HG03521 (cell line): ENCODE measurements around the gene ZNF735.
"Not testable (repeated sequence)": the region's sequence is repeated elsewhere in the genome, so short reads cannot be mapped to it uniquely, and the experiment has no call there.

Source experiments
- ATAC-seq: cut with Tn5 transposase; IDR thresholded peaks from one replicate; pipeline ENCODE4 v1.9.1; 2021; ENCODE audit warnings: mild to moderate bottlenecking, moderate library complexity; ENCODE audit not compliant: unreplicated experiment

Gene ZNF735

DNA sequence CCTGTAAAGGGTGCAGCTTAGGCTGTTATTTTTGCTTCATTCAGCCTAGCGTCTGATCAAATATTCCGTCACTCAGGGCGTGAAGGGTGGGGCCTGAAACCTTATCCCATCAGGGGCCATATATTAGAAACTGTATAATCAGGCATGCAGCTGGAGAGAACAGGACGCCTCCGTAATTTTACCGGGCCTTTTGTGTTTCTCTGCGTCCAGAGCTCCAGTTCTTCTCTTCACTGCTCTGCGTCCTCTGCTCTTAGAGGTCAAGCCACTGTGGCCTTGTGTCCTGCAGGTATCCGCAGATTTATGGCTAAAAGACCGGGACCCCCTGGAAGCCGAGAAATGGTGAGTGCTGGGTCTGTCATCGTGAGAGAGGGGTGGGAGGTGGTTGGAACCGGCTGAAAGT is at the start of gene ZNF735:
Gene ZNF735, plus strand, starts transcription at position 301 of the 400 bp plus-strand sequence. Its CDS starts 0 bp downstream, at position 301.
- ATAC-seq = no peak

DNA sequence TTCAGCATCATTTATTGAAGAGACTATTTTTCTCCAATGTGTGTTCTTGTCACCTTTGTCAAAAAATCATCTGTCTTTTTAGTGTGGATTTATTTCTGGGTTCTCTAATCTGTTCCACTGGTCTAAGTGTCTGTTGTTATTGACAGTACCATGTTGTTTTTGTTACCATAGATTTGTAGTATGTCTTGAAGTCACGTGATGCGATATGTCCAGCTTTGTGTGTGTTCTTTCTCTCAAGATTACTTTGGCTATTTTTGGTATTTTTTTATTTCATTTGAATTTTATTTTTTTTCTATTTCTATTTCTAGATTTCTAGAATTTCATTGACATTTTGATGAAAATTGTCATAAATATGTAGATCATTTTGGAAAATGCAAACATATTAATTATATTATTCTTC is 36.0 kb upstream of the ZNF735 start:
- ATAC-seq = not testable (repeated sequence)

DNA sequence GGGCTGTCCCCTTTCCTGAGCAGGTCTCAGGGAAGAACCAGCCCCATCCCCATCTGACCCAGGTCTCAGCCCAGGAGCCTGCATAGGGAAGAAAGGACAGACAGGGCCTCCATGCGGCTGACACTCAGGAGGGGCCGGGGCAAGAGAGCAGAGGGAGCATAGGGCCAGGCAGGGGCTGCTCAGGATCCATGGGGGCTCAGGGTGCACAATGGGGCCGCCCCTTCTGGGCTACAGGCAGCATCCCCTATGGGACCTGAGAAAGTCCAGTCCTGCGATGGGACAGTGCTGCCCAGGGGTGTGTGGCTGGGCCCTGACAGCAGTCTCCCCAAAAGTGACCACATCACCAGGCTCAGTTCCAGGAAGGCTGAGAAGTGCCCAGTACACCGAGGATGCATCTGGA is 32.7 kb upstream of the ZNF735 start:
- ATAC-seq = no peak

DNA sequence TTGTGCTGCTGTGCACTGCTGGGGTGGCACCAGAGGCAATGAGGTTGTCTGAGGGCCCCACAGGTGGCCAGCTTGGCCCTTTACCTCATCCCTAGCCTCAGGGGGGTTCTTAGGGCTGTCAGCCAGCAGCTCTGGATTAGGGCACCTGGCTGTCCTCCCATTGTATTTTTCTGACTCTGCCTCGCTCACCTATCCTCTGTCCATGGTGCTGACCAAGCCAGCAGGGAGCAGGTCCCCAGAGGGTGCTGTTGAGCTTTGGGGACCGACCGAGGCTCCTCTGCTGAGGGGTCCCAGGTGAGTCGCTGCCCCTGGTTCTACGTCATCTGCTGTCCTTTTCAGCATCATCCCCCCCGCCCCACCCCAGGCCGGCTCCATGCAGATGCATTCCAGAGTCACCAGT is 32.1 kb upstream of the ZNF735 start:
- no peak for ATAC-seq

DNA sequence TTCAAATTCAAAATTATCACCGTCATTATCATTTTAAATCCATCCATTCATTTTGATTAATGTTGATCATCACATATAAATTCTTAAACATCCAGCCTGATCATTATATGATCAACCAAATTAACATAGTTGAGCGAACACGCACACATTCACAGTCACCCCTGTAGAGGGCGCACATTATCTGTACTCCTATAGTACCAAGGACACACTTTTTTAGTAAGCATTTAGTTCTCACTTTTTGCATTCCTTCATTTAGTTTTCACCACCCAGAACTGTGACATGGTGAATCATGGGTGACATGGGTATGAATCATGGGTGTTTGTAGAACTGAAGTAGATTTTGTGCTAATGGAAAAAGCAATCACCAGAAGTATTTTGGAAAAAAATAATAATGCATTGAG is 26.0 kb upstream of the ZNF735 start:
- ATAC-seq = no peak

DNA sequence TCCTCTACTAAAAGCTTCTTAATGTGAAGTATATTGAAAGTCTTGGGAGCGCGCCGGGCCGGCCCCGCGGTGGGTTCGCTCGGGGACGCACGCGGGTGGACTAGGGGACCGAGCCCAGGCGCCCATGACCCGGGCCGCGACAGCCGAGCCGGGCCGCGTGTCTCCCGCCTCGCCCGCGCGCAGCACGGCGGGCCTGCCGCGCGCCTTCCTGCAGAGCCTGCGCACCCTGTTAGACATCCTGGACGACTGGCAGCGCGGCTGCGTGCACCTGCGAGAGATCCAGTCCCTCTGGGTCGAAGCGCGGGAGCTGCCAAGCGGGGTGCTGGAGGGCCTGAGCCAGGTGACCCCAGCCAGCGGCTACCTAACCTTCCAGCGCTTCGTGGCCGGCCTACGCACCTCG is 25.4 kb upstream of the ZNF735 start:
- ATAC-seq = no peak

DNA sequence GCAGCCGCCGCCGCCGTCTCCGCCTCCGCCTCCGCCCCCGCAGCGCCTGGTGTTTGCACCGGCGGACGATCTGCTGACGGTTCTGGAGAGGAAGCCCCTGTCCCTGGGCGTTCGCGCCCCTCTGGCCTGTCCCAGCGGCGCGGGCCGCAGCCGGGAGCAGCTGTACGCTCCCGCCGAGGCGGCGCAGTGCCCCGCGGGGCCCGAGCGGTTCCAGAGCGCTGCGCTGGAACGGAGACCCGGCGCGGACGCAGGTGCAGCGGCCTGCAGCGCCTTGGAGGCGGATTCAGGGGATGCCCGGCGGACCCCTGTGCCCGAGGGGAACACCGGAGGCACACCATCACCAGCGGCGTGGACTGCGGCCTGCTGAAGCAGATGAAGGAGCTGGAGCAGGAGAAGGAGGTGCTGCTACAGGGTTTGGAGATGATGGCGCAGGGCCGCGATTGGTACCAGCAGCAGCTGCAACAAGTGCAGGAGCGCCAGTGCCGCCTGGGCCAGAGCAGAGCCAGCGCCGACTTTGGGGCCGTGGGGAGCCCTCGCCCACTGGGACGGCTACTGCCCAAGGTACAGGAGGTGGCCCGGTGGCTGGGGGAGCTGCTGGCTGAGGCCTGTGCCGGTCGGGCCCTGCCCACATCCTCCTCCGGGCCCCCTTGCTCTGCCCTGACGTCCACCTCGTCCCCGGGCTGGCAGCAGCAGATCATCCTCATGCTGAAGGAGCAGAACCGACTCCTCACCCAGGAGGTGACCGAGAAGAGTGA is 24.8 kb upstream of the ZNF735 start:
- ATAC-seq = no peak

DNA sequence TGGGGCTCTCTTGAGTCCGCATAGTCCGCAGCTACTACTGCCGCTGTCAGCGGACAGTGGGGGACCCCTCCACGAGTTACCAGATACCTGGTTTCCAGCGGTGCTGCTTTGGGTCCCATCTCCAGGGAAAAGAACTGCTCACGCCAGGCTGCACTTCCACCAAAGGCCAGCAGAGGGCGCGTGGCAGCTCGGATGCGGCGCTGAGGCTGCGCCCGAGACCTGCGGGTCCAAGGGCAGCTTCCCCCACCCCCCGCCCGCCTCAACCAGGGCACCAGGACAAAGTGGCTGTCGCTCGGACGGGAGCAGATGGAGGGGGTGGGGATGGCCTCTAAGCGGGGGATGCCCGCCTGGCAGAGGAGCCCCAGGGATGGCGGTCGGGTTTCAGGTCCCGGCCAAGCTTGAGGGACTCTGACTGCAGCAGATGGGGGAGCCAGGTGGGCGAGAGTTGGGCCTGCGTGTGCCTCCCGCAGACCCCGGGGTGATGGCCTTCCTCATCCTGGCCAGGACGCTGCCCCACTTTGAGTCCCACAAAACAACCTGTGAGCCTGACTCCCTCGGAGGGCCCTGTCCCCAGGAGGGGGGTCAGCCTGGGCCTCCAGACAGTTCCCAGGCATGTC is 23.8 kb upstream of the ZNF735 start:
- ATAC-seq = no peak

DNA sequence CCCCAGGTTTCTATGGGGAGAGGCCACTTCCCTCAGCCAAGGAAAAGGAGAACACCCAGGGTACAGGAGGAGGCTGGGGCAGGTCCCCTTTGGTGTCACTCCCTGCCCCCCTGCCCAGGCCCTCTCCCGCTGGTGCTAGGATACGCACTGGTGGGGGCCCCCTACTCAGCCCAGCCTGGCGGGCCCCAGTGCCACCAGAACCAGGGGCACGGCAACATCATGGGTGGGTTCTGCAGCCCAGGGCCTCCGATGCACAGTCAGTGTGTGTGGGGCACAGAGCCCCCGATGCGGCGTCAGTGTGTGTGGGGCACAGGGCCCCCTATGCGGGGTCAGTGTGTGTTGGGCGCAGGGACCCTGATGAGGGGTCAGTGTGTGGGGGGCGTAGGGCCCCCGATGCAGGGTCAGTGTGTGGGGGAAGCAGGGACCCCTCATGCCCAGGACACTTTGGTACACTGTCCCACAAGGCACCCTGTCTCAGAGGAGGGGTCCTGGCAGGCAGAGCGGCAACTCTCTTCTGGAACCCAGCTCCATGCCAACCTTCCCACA is 23.1 kb upstream of the ZNF735 start:
- ATAC-seq = no peak

DNA sequence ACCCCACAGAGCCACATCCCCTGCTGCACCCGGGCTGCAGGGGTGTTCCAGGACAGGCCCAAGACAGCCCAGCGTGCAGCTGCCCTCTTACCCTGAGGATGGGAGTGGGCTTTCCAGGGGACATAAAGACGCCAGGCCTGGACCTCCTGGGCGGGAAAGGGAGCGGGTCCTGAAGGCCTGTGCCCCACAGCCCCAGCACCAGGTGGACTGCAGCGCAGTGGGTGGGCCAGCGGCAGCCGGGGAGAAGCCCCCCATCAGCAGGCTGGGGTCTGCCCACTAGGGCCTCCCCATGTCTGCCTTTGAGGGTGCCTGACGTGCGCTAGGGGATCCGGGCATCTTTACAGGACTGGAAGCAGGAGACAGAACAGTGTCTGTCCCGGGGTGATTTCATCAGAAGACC is 22.6 kb upstream of the ZNF735 start:
- no peak for ATAC-seq

DNA sequence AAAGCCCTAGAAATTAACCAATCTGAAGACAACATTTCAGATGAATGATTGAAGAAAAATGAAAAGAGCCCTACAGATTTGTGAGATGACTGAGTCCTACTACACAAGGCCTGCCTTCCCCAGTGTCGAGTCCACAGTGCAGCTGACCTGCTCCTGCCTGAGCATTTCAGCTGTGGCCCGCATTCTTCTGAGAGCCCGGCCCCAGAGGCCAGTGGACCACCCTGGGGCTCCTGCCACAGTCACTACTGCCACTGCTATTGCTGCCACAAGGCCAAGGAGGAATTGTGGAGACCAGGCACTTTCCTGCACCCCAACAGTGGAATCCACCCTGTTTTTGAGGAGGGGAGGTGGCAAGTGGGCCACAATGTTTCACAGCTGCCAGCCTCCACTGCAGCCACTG is 19.6 kb upstream of the ZNF735 start:
- no peak for ATAC-seq

DNA sequence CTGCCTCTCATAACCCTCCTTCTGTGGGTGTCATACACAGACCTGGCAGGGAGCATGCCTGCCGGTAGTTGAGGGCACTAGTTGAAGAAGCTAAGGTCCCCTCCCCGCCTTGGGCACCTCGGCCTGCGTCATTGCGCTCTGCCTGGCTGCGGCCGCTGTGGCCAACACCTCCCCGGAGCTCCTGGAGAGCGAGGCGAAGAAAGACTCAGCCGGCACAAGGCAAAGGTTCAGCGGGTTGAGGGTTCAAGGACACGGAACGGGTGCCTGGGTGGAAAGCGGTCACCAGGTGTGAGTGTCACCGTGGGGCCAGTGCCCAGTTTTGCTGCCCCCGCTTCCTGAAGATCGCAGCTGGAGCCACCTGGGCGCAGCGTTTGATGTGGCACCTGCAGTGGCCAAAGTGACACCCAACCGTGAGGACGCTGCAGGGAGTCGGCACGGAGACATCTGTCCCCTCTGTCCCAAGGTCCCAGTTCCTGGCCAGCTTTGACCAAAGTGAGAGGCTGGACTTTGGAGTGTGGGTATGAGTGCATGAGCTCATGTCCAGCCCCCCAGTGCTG is 14.8 kb upstream of the ZNF735 start:
- no peak for ATAC-seq

DNA sequence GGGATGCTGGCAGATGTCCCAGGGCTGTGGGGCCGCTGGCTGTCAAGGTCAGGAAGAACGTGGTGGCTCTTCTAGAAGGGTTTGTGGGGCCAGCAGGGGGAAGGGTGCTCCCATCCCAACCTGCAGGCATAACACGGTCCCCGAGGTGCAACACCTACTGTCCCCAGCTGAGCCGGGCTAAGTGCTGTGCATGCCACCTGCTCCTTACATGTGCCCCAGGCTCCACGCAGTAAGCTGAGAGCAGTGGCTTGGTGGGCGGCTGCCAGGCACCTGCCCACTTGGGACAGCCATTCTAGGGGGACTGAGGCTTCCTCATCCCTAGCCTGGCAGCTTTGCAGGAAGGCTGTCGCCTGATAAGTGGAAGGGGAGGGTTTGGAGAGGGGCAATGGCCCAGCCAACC is 14.2 kb upstream of the ZNF735 start:
- no peak for ATAC-seq

DNA sequence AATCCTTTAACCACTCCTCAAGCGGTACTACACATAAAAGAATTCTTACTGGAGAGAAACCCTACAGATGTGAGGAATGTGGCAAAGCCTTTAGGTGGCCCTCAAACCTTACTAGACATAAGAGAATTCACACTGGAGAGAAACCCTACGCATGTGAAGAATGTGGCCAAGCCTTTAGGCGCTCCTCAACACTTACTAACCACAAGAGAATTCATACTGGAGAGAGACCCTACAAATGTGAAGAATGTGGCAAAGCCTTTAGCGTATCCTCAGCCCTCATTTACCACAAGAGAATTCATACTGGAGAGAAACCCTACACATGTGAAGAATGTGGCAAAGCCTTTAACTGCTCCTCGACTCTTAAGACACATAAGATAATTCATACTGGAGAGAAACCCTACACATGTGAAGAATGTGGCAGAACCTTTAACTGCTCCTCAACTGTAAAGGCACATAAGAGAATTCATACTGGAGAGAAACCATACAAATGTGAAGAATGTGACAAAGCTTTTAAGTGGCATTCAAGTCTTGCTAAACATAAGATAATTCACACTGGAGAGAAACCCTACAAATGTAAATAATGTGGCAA is 12.8 kb downstream of the ZNF735 start:
- not testable (repeated sequence) for ATAC-seq

DNA sequence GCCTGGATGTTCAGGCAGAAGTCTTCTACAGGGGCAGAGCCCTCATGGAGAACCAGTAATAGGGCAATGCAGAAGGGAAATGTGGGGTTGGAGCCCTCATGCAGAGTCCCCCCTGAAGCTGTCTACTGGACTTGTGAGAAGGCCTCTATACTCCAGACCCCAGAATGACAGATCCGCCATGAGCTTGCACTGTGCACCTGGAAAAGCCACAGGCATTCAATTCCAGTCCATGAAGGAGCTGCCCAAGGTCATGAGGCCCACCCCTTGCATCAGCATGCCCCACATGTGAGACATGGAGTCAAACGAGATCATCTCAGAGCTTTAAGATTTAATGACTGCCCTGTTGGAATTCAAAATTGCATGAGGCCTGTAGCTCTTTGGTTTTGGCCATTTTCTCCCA is 16.4 kb downstream of the ZNF735 start:
- ATAC-seq = no peak

DNA sequence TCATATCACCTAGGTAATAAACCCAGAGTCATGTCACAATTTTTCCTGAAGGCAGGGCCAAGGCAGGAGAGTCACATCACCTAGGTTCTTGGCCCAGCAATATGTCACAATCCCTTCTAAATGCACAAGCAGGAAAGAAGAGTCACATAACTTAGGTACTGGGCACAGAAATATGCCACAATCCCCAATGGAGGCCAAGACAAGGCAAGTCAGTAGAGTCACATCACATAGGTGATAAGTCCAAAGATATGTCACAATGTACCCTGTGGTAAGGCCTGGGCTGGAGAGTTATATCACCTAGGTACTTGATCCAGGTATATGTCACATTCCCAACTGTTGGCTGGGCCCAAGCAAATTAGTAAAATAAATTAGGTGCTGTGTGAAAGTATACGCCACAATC is 21.2 kb downstream of the ZNF735 start, which contains the start of gene ZNF679:
Gene ZNF679, plus strand, starts transcription at position 301 of the 400 bp plus-strand sequence. CDS start 20,644 bp downstream, outside the sequence.
- ATAC-seq = not testable (repeated sequence)

DNA sequence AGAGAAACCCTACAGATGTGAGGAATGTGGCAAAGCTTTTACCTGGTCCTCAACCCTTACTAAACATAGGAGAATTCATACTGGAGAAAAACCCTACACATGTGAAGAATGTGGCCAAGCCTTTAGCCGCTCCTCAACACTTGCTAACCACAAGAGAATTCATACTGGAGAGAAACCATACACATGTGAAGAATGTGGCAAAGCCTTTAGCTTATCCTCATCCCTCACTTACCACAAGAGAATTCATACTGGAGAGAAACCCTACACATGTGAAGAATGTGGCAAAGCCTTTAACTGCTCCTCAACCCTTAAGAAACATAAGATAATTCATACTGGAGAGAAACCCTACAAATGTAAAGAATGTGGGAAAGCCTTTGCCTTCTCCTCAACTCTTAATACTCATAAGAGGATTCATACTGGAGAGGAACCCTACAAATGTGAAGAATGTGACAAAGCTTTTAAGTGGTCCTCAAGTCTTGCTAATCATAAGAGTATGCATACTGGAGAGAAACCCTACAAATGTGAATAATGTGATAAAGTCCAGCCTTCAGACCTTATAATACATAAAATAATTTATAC is 59.4 kb downstream of the ZNF735 start:
- ATAC-seq = no peak
